HG03432 (cell line): ENCODE results near the gene CTXND1.

Experiments used
- ATAC-seq: cut with Tn5 transposase; IDR thresholded peaks from one replicate; pipeline ENCODE4 v1.9.1; 2021; ENCODE audit warnings: mild to moderate bottlenecking, moderate library complexity; ENCODE audit not compliant: unreplicated experiment

CTXND1 gene

DNA sequence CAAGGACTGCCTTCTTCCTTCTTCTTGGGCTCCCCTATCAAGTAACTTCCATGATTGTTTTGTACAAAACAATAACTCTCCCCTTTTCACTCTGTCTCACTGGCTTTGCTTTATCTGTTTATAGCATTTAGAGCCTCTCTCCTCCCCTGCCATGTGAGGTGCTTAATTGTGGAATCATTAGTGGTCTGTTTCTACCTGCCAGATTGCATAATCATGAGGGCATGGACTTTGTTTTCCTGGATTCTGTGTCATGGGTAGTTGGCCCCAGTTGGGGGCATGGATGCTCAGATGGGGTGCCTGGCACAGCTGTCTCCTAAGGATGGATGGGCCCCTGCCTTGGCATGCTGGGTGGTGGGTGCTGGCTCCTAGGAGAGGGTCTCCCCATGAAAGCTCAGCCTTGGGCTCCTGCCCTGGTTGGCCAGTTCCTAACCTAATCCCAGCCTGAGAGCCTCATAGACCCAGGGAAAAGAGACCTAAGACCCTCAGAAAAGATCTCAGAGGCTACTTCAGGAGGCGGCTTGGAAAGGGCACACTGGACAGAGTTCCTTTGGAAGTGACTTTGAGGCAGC is 8.0 kb upstream of the CTXND1 start:
- ATAC-seq, result no peak

DNA sequence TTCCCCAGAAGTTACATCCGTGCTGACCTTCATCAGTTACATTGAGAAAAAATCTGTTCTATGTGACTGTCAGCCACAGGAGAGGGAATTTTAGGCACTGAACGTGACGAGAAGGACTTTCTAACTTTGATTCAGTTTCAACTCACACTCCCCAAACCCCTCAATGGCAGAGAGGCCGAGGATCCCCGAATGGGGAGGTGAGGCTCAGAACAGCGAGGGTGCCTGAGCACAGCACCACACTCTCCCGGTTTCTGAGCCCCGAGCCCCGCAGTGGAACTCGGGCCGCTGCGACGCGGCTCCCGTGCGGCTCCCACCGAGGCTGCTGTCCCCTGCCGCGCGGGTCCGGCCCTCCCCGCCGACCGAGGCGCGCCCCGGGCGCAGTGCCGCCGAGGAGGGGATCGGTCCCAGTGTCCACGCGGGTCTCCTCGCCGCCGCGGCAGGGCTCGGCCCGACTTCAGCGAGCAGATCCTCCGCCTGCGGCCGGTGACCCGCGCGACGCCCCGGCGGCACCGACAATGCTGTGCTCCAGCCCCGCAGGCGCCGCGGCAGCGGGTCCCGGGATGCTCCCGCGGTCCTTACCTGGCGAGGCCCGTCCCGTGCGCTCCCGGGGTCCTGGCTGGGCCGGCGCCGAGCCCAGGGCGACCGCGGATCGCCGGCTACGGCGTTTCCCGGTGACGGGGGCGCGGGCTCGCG is 439 bp downstream of the CTXND1 start:
- ATAC-seq, result no peak

DNA sequence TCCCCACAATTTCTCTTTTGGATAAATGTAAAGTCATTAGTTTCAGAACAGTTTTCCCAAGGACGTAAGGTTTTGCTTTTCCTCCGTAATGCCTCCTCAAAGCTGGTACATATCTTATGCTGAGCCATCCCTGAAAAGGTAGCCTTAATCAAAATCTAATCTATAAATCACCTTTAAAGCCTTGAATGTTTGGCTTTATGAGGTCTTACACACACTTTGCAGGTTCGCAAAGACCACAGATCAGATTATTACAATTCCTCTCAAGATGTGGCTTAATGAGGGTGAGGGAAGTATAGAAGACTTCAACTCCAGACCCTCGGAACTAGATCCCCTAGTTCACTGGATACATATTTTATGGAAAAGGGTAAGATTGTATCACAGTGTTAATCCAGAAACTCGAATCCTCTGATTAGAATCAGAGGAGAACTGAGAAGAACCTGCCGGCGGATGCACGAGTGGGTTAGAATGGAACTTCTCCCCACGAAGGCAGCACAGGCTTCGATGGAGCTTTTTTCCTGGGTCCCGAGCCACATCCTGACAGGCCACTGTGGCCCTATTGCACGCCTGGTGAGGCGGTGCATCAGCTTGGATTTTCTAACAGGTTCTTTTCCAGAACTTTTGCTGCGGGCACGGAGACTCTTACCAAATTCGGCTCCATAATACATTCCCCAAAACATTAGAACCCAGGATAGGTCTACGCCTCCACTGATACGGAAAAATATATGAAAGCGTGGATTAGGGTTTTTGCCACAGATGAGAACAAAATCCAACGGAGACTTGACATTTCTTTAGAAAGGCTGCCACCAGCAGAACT is 1.2 kb downstream of the CTXND1 start:
- no peak for ATAC-seq

DNA sequence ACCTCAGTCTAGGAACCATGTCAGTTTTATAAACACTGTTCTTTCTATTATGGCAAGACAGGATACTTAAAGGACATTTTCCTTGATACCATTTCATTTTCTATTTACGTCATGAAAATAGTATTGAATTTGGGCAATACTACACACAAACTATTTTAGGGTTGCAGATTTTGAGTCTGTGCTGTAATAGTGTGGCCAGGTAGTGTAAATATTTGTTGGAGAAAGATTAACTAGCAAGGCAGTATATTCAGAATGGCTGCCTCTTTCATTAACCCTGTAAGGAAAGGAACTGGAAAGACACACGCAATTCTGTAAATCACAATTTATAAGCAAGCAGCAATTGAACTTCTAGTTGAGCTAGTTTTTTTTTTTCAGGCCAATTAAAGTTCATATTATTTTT is 2.0 kb downstream of the CTXND1 start:
- no peak for ATAC-seq

DNA sequence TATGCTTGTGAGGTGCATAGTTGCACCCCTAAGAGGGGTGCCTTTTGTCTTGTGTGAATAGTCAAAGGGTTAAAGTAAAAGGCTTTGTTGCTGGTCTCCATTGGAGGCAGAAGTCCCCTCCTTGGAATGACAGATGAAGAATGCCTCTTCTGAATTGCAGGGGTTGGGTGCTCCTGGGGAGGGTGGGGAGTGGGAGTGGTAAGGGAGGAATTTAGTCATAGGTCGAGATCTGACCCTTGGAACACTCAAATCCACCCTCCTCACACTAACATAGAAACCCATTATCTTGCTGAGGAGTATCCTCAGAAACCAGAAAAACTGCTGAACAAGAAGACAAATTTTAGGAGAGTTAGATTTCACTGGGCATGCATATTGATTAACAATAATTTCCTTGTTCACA is 4.7 kb downstream of the CTXND1 start:
- ATAC-seq, result no peak

DNA sequence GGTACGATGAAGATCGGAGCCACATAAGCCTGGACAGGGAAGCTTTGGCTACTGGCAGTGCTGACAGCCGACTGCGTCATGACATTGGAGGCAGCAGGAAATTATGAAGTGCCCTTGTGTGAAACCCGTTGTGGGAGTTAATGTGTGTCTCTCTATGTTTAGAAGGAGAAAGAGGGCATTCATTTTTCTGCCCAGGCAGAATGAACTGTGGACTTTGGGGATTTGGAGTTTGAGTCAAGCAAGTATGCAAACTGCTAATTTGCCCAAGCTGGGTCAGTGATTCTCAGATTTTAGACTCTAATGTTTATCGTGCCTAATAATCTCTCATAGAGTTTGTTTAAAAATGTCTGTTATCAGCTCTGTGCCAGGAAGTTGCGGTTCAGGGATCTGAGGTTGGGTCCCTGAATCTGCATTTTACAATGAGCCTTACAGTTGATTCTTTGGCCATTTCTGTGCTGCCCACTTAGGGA is 5.6 kb downstream of the CTXND1 start:
- no peak for ATAC-seq

DNA sequence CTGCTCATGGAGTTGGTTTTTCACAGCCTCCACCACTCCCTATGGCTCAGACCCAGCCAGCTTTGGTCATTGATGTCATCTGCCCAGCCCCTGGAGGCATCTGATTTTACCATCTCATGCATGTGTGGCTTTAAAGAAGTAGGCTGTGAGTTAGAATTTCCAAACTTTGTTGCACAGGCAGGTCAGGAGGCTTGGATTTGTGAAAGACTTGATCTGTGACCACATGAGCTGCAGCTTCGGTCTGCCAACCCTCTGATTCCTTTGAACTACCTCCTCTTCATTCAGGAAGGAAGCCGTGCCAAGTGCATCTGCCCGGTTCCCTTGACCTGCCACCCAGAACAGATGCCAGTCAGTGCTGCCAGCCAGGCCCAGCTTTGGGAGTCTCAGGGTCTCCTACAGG is 9.2 kb downstream of the CTXND1 start:
- no peak for ATAC-seq

DNA sequence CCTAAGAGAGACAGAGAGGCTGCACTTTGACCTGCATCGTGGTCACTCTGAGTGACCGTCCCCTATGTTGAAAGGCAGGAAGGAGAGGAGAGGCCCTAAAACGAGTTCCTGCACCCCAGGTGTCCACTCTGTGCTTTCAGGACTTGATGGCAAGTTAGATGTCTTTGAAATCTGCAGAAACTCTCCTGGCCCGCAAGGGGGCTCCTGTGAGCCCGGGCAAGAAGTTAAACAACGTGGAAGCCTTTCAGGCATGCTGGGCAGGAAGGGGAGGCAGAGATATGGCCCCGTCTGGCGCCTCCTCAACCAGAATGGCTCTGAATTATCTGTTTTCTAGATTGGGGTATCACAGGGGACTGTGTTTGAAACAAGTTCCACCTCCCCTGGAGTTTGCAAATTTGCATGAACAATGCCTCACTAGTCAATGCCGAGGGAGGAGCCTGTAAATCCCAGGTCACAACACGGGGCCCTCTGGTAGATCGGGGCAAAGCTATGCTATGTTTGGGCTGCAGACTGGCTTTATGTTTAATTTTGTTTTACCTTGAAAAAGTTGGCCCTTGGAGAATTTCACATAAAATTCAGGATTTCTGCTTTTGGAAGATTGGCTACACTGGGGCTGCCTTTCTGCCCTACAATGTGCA is 9.8 kb downstream of the CTXND1 start:
- no peak for ATAC-seq

DNA sequence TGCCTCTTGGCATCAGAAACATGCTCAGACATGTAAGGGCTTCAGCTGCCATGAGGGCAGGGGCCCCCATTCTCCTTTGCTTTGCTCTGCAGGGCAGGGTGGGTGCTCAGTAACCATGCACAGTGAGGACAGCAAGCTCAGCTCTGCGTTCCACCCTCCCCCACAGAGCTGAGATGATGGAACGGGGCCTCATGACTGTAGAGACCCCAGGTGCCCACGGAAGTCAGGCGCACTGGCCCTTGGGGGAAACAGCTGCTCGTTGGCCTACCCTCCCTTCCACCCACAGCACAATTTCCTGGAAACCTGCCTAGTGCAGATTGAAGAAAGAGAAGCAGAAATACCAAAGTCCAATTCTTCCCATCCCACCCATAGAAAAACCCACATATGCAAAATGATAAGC is 10.5 kb downstream of the CTXND1 start:
- ATAC-seq, result no peak

DNA sequence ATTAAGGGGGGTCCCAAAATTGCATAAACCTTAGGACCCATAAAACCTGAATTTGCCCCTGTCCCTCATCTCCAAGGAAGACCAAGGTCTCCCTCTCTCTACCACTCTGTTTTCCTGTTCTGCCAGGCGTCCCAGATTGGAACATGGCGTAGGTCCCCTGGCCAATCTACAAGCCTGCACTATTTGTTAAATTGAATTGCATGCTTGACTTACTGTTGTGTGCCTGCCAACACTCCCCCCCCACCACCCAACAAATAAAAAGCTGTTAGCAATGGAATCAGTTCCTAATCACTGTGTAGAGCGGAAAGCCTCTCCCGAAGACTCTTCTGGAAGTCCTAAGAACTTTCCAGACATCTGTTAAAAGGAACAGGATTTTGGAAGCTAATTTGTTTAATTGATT is 11.7 kb downstream of the CTXND1 start:
- ATAC-seq, result no peak

DNA sequence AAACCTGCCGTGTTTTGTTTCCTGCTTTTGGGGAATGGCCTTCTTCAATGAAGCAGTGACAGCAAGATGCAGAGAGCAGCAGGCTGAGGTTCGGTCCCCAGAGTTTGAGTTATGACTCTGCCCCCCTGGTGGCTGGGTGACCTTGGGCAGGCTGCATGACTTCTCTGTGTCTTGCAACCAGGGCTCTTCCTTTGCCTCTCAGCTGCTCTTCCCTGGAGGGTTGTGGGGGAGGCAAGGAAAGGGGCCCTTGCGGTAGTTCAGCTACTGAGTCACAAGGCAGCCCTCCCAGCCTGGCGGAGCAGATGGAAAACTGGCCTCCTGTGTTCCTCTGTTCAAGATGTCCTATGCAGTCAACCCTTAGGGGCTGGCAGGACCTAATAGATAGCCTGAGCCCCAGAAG is 17.1 kb downstream of the CTXND1 start:
- ATAC-seq, result no peak

DNA sequence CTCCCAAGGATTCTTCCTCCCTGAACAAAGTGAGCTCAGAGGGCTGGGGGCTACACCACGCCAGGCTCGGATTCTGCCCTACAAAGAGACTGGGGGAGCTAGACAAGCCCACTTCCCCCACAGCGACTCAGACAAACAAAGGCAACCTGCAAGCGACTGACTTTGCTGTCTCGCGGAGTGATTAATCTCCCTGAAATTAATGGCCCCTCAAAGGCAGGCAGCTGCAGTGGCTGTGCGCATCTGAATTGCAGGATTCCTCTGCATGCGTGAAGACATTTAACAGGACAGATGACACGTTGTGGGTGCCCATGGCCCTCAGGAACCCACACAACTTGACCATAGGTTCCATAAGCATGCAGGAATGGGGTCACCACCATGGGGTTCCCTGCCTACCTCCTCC is 18.4 kb downstream of the CTXND1 start:
- no peak for ATAC-seq

DNA sequence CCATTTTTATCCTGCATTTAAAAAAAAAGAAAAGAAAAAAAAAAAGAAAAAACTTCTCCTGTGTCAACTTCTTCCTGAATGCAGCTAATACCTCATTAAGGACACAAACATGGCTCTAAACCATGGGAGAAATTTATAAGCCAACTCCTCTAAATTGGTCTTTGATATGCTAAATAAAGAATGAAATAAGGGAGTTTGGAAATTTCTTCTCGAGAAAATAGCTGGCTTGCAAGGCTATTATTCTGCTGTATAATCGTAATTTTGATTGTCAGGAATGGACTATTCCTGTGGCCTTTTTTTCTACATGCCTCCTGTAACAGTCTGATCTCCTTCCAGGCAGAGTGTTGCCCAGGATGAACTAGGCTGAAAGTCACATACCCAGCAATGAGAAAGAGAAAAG is 20.6 kb downstream of the CTXND1 start:
- no peak for ATAC-seq

DNA sequence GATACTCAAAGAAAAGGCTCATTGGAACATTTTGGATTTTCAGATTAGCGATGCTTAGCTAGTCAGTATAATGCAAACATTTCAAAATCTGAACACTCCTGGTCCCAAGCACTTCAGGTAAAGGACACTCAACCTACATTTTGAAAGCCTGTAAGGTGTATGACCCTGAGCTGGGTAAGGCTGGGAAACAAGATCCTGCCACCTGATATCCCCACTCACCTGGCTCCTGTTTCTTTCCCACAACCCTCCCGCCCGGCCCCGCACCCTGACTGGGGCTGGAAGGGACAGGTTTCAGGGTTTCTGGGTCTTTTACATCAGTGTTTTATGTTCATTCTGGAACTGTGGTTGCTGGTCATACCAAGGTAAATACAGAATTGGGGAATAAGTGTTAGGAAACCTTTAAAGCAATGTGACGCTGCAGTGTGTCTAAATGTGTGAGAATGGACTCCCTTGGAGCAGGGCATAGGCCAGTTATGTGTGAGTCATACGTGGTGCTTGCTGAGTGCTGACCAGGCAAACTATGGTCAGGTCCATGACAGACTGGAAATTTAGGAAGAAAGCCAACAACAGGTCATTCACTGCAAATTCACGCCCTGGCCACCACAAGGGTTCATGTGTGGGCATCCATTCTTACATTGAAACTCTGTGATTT is 22.9 kb downstream of the CTXND1 start:
- ATAC-seq, result no peak

DNA sequence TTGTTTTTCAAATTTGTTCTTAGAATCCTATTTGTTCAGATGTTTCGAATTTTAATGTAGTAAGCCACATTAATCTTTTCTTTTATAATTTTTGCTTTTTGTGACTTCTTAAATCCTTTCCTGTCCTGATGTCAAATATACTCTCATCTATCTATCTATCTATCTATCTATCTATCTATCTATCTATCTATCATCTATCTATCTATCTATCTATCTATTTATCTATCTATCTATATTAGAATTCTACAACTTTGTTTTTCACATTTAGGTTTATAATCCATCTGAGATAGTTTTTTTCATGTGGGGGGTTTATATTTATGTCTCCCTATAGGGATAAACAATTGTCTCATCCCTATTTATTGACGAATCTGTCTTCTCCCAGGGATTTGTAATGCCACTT is 32.1 kb downstream of the CTXND1 start:
- ATAC-seq, result no peak

DNA sequence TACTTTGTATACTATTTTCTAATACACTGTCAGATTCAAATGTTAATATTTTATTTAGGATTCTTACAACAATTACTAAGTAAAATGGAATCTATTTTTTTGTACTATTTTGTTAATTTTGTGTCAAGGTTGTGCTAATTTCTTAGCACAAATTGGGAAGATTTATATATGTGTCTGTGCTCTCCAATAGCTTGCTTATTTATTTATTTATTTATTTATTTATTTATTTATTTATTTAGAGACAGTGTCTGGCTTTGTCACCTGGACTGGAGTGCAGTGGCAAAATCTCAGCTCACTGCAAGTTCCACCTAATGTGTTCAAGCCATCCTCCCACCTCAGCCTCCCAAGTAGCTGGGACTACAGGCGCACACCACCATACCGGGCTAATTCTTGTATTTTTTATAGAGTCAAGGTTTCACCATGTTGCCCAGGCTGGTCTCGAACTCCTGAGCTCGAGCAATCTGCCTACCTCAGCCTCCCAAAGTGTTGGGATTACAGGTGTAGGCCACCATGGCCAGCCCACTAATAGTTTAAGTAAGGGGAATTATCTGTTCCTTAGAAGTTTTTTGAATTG is 34.6 kb downstream of the CTXND1 start:
- no peak for ATAC-seq

DNA sequence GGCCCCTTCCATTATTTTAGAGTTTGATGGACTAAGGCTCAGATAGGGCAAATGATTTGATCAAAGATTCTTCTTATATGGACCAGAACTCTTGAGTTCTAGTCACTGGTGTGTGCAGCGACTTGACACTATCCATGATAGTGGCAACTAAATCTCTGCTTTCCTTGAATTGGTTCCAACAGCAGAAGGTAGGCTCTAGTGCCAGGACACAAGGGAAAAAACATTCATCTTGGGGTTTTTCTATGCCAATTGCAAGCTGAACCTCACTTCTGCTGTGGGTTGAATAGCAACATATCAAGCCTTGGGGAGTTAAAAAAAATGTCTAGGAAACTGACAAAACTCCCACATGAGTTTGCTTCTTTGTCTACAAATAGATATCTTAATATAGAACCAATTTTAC is 35.1 kb downstream of the CTXND1 start:
- no peak for ATAC-seq

DNA sequence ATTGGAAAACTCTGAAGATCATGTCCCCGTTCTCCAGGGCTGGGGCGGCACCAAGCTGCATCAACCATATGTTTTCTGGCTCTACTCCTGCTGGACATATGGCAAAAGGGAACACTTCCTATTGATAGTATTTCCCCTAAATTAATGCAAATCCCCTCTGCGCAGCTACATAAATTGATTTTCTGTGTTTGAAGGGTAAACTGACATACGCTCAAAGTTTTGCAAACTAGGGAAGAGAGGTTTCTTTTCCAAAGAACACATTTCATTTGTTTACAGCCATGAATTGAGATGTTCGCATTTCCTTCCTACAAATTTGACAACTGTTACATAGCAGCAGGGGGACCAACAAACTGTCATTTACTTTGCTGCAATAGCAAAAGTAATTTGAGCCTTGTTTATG is 35.9 kb downstream of the CTXND1 start:
- no peak for ATAC-seq

DNA sequence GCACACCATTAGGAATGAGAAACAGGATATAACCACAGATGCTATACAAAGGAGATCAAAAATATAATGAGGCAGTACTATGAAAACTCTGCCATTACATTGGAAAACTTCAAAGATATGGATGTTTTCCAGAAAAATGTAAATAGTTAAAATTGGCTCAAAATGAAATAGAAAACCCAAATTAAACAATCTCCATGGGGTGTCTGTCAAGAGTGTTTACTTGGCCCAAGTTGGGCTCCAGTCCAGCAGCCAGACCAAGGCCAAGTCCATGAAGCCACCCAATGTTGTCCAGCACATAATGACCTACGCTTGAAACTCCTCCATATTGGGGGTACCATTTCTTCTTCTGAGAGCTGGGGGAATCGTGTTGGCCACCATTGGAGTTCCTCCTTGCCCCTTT is 37.1 kb downstream of the CTXND1 start:
- ATAC-seq, result no peak

DNA sequence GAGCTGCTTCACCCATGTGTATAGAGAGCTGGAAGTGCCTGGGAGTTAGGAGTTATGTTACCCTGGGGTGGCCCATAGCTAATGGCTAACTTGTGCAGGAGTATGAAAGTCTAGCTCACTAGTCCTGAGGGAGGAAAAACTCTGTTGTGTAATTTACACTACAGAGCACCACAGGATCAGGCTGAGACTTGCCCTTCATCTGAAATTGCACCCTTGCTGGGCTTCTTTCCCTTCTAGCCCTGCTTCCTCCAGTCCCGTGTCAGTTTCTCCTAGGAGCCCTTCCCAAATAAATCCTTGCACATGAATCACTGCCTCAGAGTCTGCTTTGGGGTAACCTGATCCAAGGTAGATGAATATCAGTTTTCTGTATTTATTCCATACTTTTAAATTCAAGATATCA is 40.0 kb downstream of the CTXND1 start:
- ATAC-seq, result no peak
